Right lobe of liver (tissue), 6 donors: ENCODE data around the gene GPR176. TPM values are rescaled to one million over a fixed set of nuclear protein-coding genes. Genes with fewer than 3 reads are reported as not detected.

Experiments
- ATAC-seq, 4 donors: fragments of 200-7000 bp; cut with Tn5 transposase; one replicate each; pipeline ENCODE4 v1.9.1; 2020; ENCODE audit warnings: mild to moderate bottlenecking in 4 of 4, moderate library complexity in 4 of 4
- DNase-seq, 3 donors: peaks; one replicate each; pipeline ENCODE4 v3.0.0-alpha.2; 2020
- H3K27ac ChIP-seq, 3 donors: fragments of 200-600 bp; one replicate each; pipeline ENCODE4 v1.8.0; 2022
- H3K27me3 ChIP-seq, 2 donors: fragments of 200-600 bp; one replicate each; pipeline ENCODE4 v1.8.0; 2022
- H3K36me3 ChIP-seq, 4 donors: fragments of 200-600 bp; sonication (generic) in 1 of 4; one replicate each; pipeline versions ENCODE4 v1.5.1 to v1.8.0; 2017 to 2022; ENCODE audit warnings: control low read depth in 1 of 4
- H3K4me1 ChIP-seq, 4 donors: fragments of 200-600 bp; sonication (generic) in 1 of 4; one replicate each; pipeline versions ENCODE4 v1.5.1 to v1.8.0; 2017 to 2022; ENCODE audit warnings: control low read depth in 1 of 4
- H3K4me3 ChIP-seq, 3 donors: fragments of 200-600 bp; one replicate each; pipeline ENCODE4 v1.8.0; 2022
- H3K9me3 ChIP-seq, 4 donors: fragments of 200-600 bp; sonication (generic) in 1 of 4; one replicate each; pipeline versions ENCODE4 v1.5.1 to v1.8.0; 2017 to 2022; ENCODE audit warnings: control low read depth in 1 of 4
- POLR2A ChIP-seq: fragments of 450-650 bp; IDR thresholded peaks from one replicate; pipeline ENCODE4 v1.6.1; 2017; ENCODE audit warnings: antibody characterized with exemption, mild to moderate bottlenecking
- WGBS: methylation state at CpG from one replicate; pipeline ENCODE4 v1.1.6; 2018; ENCODE audit warnings: low coverage, low lambda C conversion rate; ENCODE audit not compliant: insufficient coverage; ENCODE audit errors: missing lambda C conversion rate; 5-methylcytosine and 5-hydroxymethylcytosine counted together
- intact Hi-C, 2 donors: fragments of 100-400 bp; cut with DNase I; formaldehyde crosslinking; loops; one replicate each; pipeline versions ENCODE4 v1.11.2 to v1.14.1; 2022
- total RNA-seq, 6 experiments: library from RNA; depleted of rRNA in 2 of 6; stranded (reverse); fragments of >200 nt in 2 of 6; fragmentation: NEBNext Ultra II Directional in 3 of 6; extraction: Animal tissue kit (Norgen Biotek cat#: 25700) in 3 of 6; gene quantifications; one replicate each; pipeline versions ENCODE4 v1.1.0 to v1.2.4, GENCODE V29; 2016 to 2023
- TF ChIP-seq, protein P1 (sequence below), 4 donors: fragments of 200-600 bp in 3 of 4; fragments of 450-650 bp in 1 of 4; IDR thresholded peaks; one replicate each; pipeline versions ENCODE4 v1.5.1 to v1.8.0; 2016 to 2022; ENCODE audit warnings: antibody characterized with exemption in 4 of 4, mild to moderate bottlenecking in 2 of 4
- donor health status: DM: no; HTN: yes; CAD: no.
- donor health status: DM: no; HTN: no; CAD: no.
- donor health status: DM: no; HTN: no; CAD: no.
- donor health status: DM: no; HTN: yes; CAD: no.
- donor health status: DM: no; HTN: yes; CAD: no.

Gene GPR176
- total RNA-seq, 6 experiments from 2014 or later: 0.59 to 2.1 (median 1.3) TPM

DNA sequence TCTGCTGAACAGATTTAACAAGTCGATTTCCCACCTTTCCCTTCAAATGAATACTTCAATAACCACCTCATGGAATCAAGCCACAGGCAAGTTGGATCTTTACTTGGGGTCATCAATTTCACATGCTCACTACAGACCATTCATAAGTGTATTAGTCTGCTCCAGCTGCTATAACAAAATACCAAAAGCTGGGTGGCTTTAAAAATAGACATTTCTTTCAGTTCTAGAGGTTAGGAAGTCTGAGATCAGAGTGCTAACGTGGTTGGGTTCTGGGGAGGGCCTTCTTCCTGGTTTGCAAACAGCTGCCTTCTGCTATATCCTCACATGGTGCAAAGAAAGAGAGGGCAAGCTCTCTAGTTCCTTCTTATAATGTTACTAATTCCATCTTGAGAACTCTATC lies 5.1 kb downstream of the GPR176 start:
- H3K27ac ChIP-seq: no peak overlapping the region
- peaks cover 0 to 3% of the 10 kb centered on the region in 2 donors for H3K27me3 ChIP-seq
- peaks cover 0 to 7% (median 0%) of the 10 kb centered on the region in 4 donors for H3K4me1 ChIP-seq
- H3K36me3 ChIP-seq: no peaks in the 10 kb centered on the region
- WGBS: 57% methylated on average over 2 of the region's 2 CpGs
- TF ChIP-seq, protein P1, sequence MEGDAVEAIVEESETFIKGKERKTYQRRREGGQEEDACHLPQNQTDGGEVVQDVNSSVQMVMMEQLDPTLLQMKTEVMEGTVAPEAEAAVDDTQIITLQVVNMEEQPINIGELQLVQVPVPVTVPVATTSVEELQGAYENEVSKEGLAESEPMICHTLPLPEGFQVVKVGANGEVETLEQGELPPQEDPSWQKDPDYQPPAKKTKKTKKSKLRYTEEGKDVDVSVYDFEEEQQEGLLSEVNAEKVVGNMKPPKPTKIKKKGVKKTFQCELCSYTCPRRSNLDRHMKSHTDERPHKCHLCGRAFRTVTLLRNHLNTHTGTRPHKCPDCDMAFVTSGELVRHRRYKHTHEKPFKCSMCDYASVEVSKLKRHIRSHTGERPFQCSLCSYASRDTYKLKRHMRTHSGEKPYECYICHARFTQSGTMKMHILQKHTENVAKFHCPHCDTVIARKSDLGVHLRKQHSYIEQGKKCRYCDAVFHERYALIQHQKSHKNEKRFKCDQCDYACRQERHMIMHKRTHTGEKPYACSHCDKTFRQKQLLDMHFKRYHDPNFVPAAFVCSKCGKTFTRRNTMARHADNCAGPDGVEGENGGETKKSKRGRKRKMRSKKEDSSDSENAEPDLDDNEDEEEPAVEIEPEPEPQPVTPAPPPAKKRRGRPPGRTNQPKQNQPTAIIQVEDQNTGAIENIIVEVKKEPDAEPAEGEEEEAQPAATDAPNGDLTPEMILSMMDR (IDR thresholded peaks at IDR 0.05): no peak
- TF ChIP-seq POLR2A: no peak
- ATAC-seq (no peak), DNase-seq (no peak)
- no peak overlapping the region for H3K4me3 ChIP-seq
- intact Hi-C loops: no loop called here
- H3K9me3 ChIP-seq: no peaks in the 10 kb centered on the region

DNA sequence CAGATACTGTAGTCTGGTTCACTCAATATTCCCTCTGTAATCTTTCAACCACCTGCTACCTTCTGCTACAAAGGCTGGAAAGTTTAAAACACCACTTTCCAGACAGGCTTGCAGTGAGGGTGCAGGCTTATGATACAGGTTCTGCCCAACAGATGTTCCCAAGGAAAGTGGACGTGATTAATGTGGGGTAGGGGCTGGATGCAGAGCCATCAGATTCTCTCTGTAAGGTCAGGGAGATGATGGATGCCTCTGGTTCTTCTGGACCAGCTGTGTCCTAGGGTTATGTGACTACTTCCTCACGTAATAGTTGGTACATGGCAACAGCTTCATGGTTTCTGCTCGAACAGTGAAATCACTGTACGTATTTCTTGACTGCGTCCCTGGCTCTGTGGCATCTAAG lies 11.1 kb downstream of the GPR176 start:
- intact Hi-C loops: no loop called here
- TF ChIP-seq POLR2A: no peak
- TF ChIP-seq, protein P1 (IDR thresholded peaks at IDR 0.05): no peak
- 65% methylated on average over 5 of the region's 5 CpGs for WGBS
- Histone ChIP-seq H3K4me1 (no peaks in the 10 kb centered on the region), H3K27ac (no peak overlapping the region), H3K9me3 (no peaks in the 10 kb centered on the region), H3K4me3 (no peak overlapping the region), H3K27me3 (no peaks in the 10 kb centered on the region), H3K36me3 (no peaks in the 10 kb centered on the region)
- no peak for ATAC-seq
- no peak for DNase-seq

DNA sequence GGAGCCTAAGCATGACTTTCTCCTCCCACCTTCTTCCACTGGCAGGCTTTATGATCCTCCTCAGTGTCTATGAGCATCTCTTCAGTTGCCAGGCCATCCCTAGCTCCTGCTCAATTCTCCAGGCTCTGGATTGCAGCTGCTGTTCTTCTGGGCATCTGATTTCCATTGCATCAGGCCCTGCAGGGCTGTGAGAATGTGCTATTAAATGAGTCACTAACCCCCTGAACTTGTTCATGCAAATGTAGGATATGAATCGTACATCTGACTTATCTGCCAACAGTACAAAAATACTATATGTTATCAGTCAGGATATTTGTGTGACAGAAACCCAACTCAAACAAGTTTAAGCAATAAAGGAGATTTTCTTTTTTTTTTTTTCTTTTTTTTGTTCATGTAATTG lies 11.9 kb downstream of the GPR176 start:
- whole genome bisulfite sequencing: 50% methylated on average over 1 of the region's 1 CpG
- Histone ChIP-seq H3K4me1 (no peaks in the 10 kb centered on the region), H3K9me3 (no peaks in the 10 kb centered on the region), H3K4me3 (no peak overlapping the region), H3K27me3 (no peaks in the 10 kb centered on the region), H3K36me3 (no peaks in the 10 kb centered on the region), H3K27ac (no peak overlapping the region)
- TF ChIP-seq POLR2A: no peak
- TF ChIP-seq, protein P1 (IDR thresholded peaks at IDR 0.05): no peak
- no peak for ATAC-seq
- intact Hi-C loops: no loop called here
- DNase-seq: no peak

DNA sequence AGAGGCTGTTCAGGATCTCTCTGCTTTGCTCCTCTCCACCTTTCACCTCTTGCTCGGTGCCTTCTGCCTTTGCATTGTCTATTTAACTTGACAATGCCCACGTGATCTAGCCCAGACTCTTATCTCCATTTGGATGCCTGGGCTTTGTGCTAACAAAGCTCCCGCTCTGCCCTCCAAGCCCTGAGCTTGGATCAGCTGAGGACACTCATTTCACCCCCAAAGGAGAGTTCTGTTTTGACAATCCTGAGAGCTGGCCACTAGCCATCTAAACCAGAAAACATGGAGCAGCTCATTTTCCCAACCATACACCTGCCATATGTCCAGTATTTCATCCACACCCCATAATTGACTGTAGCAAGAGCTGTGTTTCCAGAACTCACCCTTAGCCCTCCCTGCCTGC lies 12.8 kb downstream of the GPR176 start:
- no peak overlapping the region for H3K4me3 ChIP-seq
- intact Hi-C loops: no loop called here
- H3K4me1 ChIP-seq: no peaks in the 10 kb centered on the region
- H3K9me3 ChIP-seq: no peaks in the 10 kb centered on the region
- ATAC-seq (no peak), DNase-seq (no peak)
- no peaks in the 10 kb centered on the region for H3K36me3 ChIP-seq
- no peaks in the 10 kb centered on the region for H3K27me3 ChIP-seq
- TF ChIP-seq, protein P1 (IDR thresholded peaks at IDR 0.05): no peak
- TF ChIP-seq POLR2A: no peak
- H3K27ac ChIP-seq: no peak overlapping the region
- WGBS: 73% methylated on average over 3 of the region's 3 CpGs

DNA sequence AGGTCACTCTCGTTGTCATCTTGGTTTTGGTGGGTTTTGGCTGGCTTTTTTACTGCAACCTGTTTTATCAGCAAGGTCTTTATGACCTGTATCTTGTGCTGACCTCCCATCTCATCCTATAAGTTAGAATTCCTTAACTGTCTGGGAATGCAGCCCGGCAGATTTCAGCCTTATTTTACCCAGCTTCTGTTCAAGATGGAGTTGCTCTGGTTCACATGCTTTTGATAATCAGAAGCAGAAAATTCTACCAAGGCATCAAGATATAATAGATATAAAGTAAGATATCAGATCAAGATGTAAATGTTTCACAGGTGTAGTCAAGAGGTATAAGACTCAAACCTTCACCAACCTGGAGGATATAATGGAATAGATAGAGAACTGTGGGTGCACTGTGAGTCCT lies 16.0 kb downstream of the GPR176 start:
- no peak for TF ChIP-seq POLR2A
- ATAC-seq: no peak
- no peaks in the 10 kb centered on the region for H3K36me3 ChIP-seq
- WGBS: 87% methylated on average over 2 of the region's 2 CpGs
- H3K4me3 ChIP-seq: no peak overlapping the region
- no peaks in the 10 kb centered on the region for H3K27me3 ChIP-seq
- H3K9me3 ChIP-seq: no peaks in the 10 kb centered on the region
- no peak for DNase-seq
- no peaks in the 10 kb centered on the region for H3K4me1 ChIP-seq
- intact Hi-C loops: no loop called here
- no peak overlapping the region for H3K27ac ChIP-seq
